NT2/D1 (cell line): ENCODE measurements around the gene MRPS15.

Experiments used
- SUZ12 ChIP-seq: IDR thresholded peaks from 2 replicates; pipeline ENCODE4 v1.6.1; 2011; ENCODE audit not compliant: insufficient read length, insufficient read depth; ENCODE audit errors: extremely low read depth
- YY1 ChIP-seq: IDR thresholded peaks from 2 replicates; pipeline ENCODE4 v1.6.1; 2011; ENCODE audit not compliant: insufficient read length, insufficient read depth

DNA sequence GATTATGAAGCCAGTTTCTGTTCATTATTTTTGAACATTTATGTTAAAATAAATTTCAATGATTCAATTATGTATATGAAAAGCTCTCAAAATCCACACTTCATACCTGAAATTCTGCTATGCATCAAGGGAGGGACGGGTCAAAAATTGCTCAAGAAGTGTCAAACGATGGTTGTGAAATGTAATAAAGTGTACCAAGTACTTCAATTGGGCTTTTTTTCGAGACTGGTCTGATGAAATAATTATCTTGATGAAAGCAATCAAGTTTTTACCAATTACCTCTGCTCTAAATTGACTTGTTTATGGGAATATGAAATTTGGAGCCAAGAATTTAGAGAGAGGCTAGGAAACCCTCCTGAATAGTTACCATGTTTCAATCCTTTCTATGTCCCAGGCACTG lies 21.8 kb downstream of the MRPS15 start:
- TF ChIP-seq SUZ12 (no peak), YY1 (no peak)
